ENCODE data around the gene CPNE2. TPM values are rescaled to one million over a fixed set of nuclear protein-coding genes. Genes with fewer than 3 reads are reported as not detected.

Gene CPNE2
- polyA plus RNA-seq, 1 donor (not counting 4 experiments of a cell fraction or from before 2014, with no cell fraction given): 26.5 TPM

- no peak for DNase-seq (ENCODE audit: low read depth, low spot score)
- H3K27me3 ChIP-seq (ENCODE audit: control insufficient read depth, extremely low read depth, insufficient read depth, low read length): no peaks in the 10 kb centered on the region
- no peaks in the 10 kb centered on the region for H4K20me1 ChIP-seq (ENCODE audit: control insufficient read depth, extremely low read depth, insufficient read depth, low read length)
- H3K27ac ChIP-seq (ENCODE audit: control insufficient read depth, insufficient read depth, low read length): no peak overlapping the region
- no peaks in the 10 kb centered on the region for H3K79me2 ChIP-seq (ENCODE audit: control insufficient read depth, insufficient read depth, low read length)
- dilution Hi-C loops (cut with MboI; ENCODE audit: extremely low pct_ligation_motif_present, low sequenced_read_pairs): no loop called here
- H2AFZ ChIP-seq (ENCODE audit: control insufficient read depth, low read length): no peak overlapping the region
- H3K4me1 ChIP-seq (ENCODE audit: control insufficient read depth, extremely low read depth, insufficient read depth, low read length): no peaks in the 10 kb centered on the region
- no peaks in the 10 kb centered on the region for H3K9me3 ChIP-seq (ENCODE audit: control insufficient read depth, low read depth, low read length)
- no peak overlapping the region for H3K9ac ChIP-seq (ENCODE audit: control insufficient read depth, extremely low read depth, insufficient read depth, low read length)
- no peak overlapping the region for H3K4me3 ChIP-seq (ENCODE audit: control insufficient read depth in 2 of 3, extremely low read depth in 1 of 3, insufficient read depth in 2 of 3, low read depth in 1 of 3, low read length in 3 of 3)
- H3K36me3 ChIP-seq (ENCODE audit: control insufficient read depth in 2 of 2, extremely low read depth in 1 of 2, insufficient read depth in 2 of 2, low read length in 2 of 2): peaks cover 0 to 1% of the 10 kb centered on the region in 2 experiments
- TF ChIP-seq EZH2 (IDR thresholded peaks at IDR 0.05; ENCODE audit: low read length) (no peak), CTCF (optimal IDR thresholded peaks at IDR 0.05 in 1 of 3, IDR thresholded peaks at IDR 0.05 in 1 of 3, conservative IDR thresholded peaks at IDR 0.05 in 1 of 3; ENCODE audit: extremely low read depth in 1 of 3, insufficient read depth in 2 of 3, low read length in 3 of 3) (no peak)
- no peak overlapping the region for H3K4me2 ChIP-seq (ENCODE audit: control insufficient read depth, extremely low read depth, insufficient read depth, low read depth, low read length)
- no peak for FAIRE-seq
- no peaks in the 10 kb centered on the region for H3K9me1 ChIP-seq (ENCODE audit: control insufficient read depth, extremely low read depth, insufficient read depth, low read length)
Observed at GRCh38 chr16:57133031-57133430, 40.6 kb downstream of the CPNE2 start.

- no peak overlapping the region for H3K27ac ChIP-seq (ENCODE audit: control insufficient read depth, insufficient read depth, low read length)
- H3K4me1 ChIP-seq (ENCODE audit: control insufficient read depth, extremely low read depth, insufficient read depth, low read length): no peaks in the 10 kb centered on the region
- FAIRE-seq (no peak), DNase-seq (ENCODE audit: low read depth, low spot score) (no peak)
- no peaks in the 10 kb centered on the region for H4K20me1 ChIP-seq (ENCODE audit: control insufficient read depth, extremely low read depth, insufficient read depth, low read length)
- no peaks in the 10 kb centered on the region for H3K79me2 ChIP-seq (ENCODE audit: control insufficient read depth, insufficient read depth, low read length)
- no peak overlapping the region for H3K4me2 ChIP-seq (ENCODE audit: control insufficient read depth, extremely low read depth, insufficient read depth, low read depth, low read length)
- TF ChIP-seq CTCF (optimal IDR thresholded peaks at IDR 0.05 in 1 of 3, IDR thresholded peaks at IDR 0.05 in 1 of 3, conservative IDR thresholded peaks at IDR 0.05 in 1 of 3; ENCODE audit: extremely low read depth in 1 of 3, insufficient read depth in 2 of 3, low read length in 3 of 3) (no peak), EZH2 (IDR thresholded peaks at IDR 0.05; ENCODE audit: low read length) (no peak)
- dilution Hi-C loops (cut with MboI; ENCODE audit: extremely low pct_ligation_motif_present, low sequenced_read_pairs): no loop called here
- H3K9ac ChIP-seq (ENCODE audit: control insufficient read depth, extremely low read depth, insufficient read depth, low read length): no peak overlapping the region
- no peak overlapping the region for H3K4me3 ChIP-seq (ENCODE audit: control insufficient read depth in 2 of 3, extremely low read depth in 1 of 3, insufficient read depth in 2 of 3, low read depth in 1 of 3, low read length in 3 of 3)
- H3K36me3 ChIP-seq (ENCODE audit: control insufficient read depth in 2 of 2, extremely low read depth in 1 of 2, insufficient read depth in 2 of 2, low read length in 2 of 2): peaks cover 0 to 1% of the 10 kb centered on the region in 2 experiments
- H2AFZ ChIP-seq (ENCODE audit: control insufficient read depth, low read length): no peak overlapping the region
- no peaks in the 10 kb centered on the region for H3K27me3 ChIP-seq (ENCODE audit: control insufficient read depth, extremely low read depth, insufficient read depth, low read length)
- H3K9me3 ChIP-seq (ENCODE audit: control insufficient read depth, low read depth, low read length): no peaks in the 10 kb centered on the region
- no peaks in the 10 kb centered on the region for H3K9me1 ChIP-seq (ENCODE audit: control insufficient read depth, extremely low read depth, insufficient read depth, low read length)
Observed at GRCh38 chr16:57133886-57134285, 41.5 kb downstream of the CPNE2 start.

Data from keratinocyte (primary cell).